ENCODE data around the gene CHMP5. TPM values are rescaled to one million over a fixed set of nuclear protein-coding genes. Genes with fewer than 3 reads are reported as not detected.
A peak's percentile ranks its signal among the peaks of the same experiment; 100 is the strongest.

CHMP5 gene
- total RNA-seq, 4 donors from 2014 or later = 42.9 to 78.8 (median 60.8) TPM

GRCh38 chr9:33293782-33294181 is 28.9 kb downstream of the CHMP5 start:
- no peak overlapping the region for H3K27ac ChIP-seq
- no peak for DNase-seq
- H3K9me3 ChIP-seq = no peaks in the 10 kb centered on the region
- peaks cover 0 to 82% (median 31%) of the 10 kb centered on the region in 4 donors for H3K4me1 ChIP-seq
- no peak overlapping the region for H3K4me3 ChIP-seq
- peaks cover 0 to 36% (median 0%) of the 10 kb centered on the region in 3 donors for H3K36me3 ChIP-seq
- no peaks in the 10 kb centered on the region for H3K27me3 ChIP-seq
- no peak for TF ChIP-seq POLR2A (IDR thresholded peaks at IDR 0.05)
- no peak for TF ChIP-seq CTCF (IDR thresholded peaks at IDR 0.05)

- H3K4me1 ChIP-seq = peaks cover 0 to 81% (median 31%) of the 10 kb centered on the region in 4 donors
- H3K4me3 ChIP-seq = no peak overlapping the region
- no peak for DNase-seq
- peaks cover 0 to 42% (median 0%) of the 10 kb centered on the region in 3 donors for H3K36me3 ChIP-seq
- no peaks in the 10 kb centered on the region for H3K27me3 ChIP-seq
- peak overlapping the region in 3 of 4 donors; percentile 1 to 59 (median 51) for H3K27ac ChIP-seq
- H3K9me3 ChIP-seq = no peaks in the 10 kb centered on the region
- TF ChIP-seq POLR2A (IDR thresholded peaks at IDR 0.05) (no peak), CTCF (IDR thresholded peaks at IDR 0.05) (no peak)
Observed at GRCh38 chr9:33294670-33295432, 30.0 kb downstream of the CHMP5 start.

- TF ChIP-seq CTCF (IDR thresholded peaks at IDR 0.05) = no peak
- TF ChIP-seq POLR2A (IDR thresholded peaks at IDR 0.05) = no peak
- H3K9me3 ChIP-seq = no peaks in the 10 kb centered on the region
- peaks cover 0 to 48% (median 0%) of the 10 kb centered on the region in 3 donors for H3K36me3 ChIP-seq
- peaks cover 0 to 81% (median 31%) of the 10 kb centered on the region in 4 donors for H3K4me1 ChIP-seq
- H3K27me3 ChIP-seq = no peaks in the 10 kb centered on the region
- no peak for DNase-seq
- peak overlapping the region in 2 of 4 donors; percentile 51 to 71 for H3K27ac ChIP-seq
- H3K4me3 ChIP-seq = no peak overlapping the region
Observed at GRCh38 chr9:33295571-33295970, 30.7 kb downstream of the CHMP5 start.

GRCh38 chr9:33297432-33297831 is 32.6 kb downstream of the CHMP5 start:
- Histone ChIP-seq H3K27me3 (no peaks in the 10 kb centered on the region), H3K27ac (peak overlapping the region; percentile 28 to 71 (median 42)), H3K4me3 (no peak overlapping the region), H3K9me3 (no peaks in the 10 kb centered on the region), H3K36me3 (peaks cover 0 to 62% (median 0%) of the 10 kb centered on the region in 3 donors), H3K4me1 (peaks cover 0 to 67% (median 20%) of the 10 kb centered on the region in 4 donors)
- TF ChIP-seq CTCF (IDR thresholded peaks at IDR 0.05) (no peak), POLR2A (IDR thresholded peaks at IDR 0.05) (no peak)
- DNase-seq = peak; percentile 56 to 90 (median 84)

- H3K4me1 ChIP-seq = peaks cover 0 to 39% (median 16%) of the 10 kb centered on the region in 4 donors
- H3K27ac ChIP-seq = no peak overlapping the region
- H3K9me3 ChIP-seq = no peaks in the 10 kb centered on the region
- H3K27me3 ChIP-seq = no peaks in the 10 kb centered on the region
- H3K36me3 ChIP-seq = peaks cover 0 to 86% (median 3%) of the 10 kb centered on the region in 3 donors
- TF ChIP-seq CTCF (IDR thresholded peaks at IDR 0.05) (no peak), POLR2A (IDR thresholded peaks at IDR 0.05) (no peak)
- no peak overlapping the region for H3K4me3 ChIP-seq
- DNase-seq = peak in 1 of 3 donors; percentile 57
Observed at GRCh38 chr9:33300546-33300945, 35.7 kb downstream of the CHMP5 start.

All from Peyer's patch (tissue), 4 donors.